H1 (cell line): ENCODE results near the gene RPS28.

ENCODE experiments used
- EZH2 ChIP-seq: fragments of 200-600 bp; sonication (generic); IDR thresholded peaks from 2 replicates; pipeline ENCODE4 v1.7.1; 2012; ENCODE audit warnings: low read depth, mild to moderate bottlenecking, moderate library complexity, low read length, inconsistent platforms; ENCODE audit not compliant: severe bottlenecking
- JUN ChIP-seq: IDR thresholded peaks from 2 replicates; pipeline ENCODE4 v1.6.1; 2011; ENCODE audit warnings: low read depth, mild to moderate bottlenecking, improper control_type of control experiment, low read length
- KDM1A ChIP-seq: fragments of 200-600, 300-600 bp; sonication (generic); IDR thresholded peaks from 2 replicates; pipeline ENCODE4 v1.7.1; 2016; ENCODE audit warnings: mild to moderate bottlenecking, low read length, borderline replicate concordance
- PHF8 ChIP-seq: fragments of 200-600 bp; sonication (generic); conservative IDR thresholded peaks from 2 replicates; pipeline ENCODE4 v1.7.1; 2012; ENCODE audit warnings: low read depth, mild to moderate bottlenecking, inconsistent platforms, low read length, moderate library complexity
- POLR2A ChIP-seq, 2 experiments: IDR thresholded peaks; 1 replicate in 1 of 2; 2 replicates in 1 of 2; pipeline ENCODE4 v1.6.1; 2011; ENCODE audit warnings: low read depth in 2 of 2, low read length in 2 of 2, mild to moderate bottlenecking in 2 of 2; ENCODE audit errors: control extremely low read depth in 1 of 2
- POLR2AphosphoS5 ChIP-seq: IDR thresholded peaks from 2 replicates; pipeline ENCODE4 v1.6.1; 2011; ENCODE audit warnings: low read depth, low read length
- RAD21 ChIP-seq, 2 experiments: IDR thresholded peaks in 1 of 2; conservative IDR thresholded peaks in 1 of 2; 2 replicates each; pipeline ENCODE4 v1.6.1; 2011; ENCODE audit warnings: low read depth in 2 of 2, low read length in 2 of 2, improper control_type of control experiment in 1 of 2, inconsistent platforms in 1 of 2, mild to moderate bottlenecking in 1 of 2, moderate library complexity in 1 of 2
- TAF1 ChIP-seq: IDR thresholded peaks from 2 replicates; pipeline ENCODE4 v1.6.1; 2011; ENCODE audit warnings: mild to moderate bottlenecking, low read depth, low read length
- TAF7 ChIP-seq: optimal IDR thresholded peaks from 2 replicates; pipeline ENCODE3; 2011; ENCODE audit warnings: low read depth, mild to moderate bottlenecking, inconsistent platforms, low read length, moderate library complexity, borderline replicate concordance
- TF ChIP-seq, protein P1 (sequence below), 3 experiments: IDR thresholded peaks; 1 replicate in 2 of 3; 2 replicates in 1 of 3; pipeline versions ENCODE4 v1.5.1 to v1.6.1; 2011; ENCODE audit warnings: low read length in 3 of 3, mild to moderate bottlenecking in 3 of 3, inconsistent platforms in 2 of 3, low read depth in 1 of 3, moderate library complexity in 1 of 3; ENCODE audit not compliant: insufficient read depth in 1 of 3; ENCODE audit errors: control extremely low read depth in 1 of 3

DNA sequence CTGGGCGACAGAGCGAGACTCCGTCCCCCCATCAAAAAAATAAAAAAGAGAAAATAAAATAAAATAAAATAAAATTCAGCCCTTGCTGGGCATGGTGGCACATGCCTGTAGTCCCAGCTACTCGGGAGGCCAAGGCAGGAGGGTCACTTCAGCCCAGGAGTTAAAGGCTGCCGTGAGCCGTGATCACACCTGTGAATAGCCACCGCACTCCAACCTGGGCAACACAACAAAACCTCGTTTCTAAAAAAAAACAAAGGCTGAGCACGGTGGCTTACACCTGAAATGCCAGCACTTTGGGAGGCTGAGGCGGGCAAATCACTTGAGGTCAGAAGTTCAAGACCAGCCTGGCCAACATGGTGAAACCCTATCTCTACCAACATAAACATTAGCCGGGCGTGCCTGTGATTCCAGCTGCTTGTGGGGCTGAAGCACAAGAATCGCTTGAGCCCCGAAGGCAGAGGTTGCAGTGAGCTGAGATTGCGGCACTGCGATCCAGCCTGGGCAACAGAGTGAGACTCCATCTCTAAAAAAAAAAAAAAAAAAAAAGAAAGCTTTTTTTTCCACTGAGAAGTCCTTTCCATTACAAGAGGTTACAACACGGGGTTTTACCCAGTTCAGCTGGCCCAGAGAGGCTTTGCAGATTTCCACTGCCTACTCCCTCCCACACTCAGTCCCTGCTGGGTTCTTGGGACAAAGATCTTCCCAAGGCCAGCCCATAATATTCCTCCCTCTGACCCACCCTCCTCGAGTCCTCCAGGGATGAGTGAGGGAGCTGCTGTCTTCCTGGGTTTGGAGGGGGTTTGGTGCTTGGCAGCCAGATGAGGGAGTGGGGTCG, 49.1 kb downstream of the RPS28 start:
- TF ChIP-seq, protein P1, sequence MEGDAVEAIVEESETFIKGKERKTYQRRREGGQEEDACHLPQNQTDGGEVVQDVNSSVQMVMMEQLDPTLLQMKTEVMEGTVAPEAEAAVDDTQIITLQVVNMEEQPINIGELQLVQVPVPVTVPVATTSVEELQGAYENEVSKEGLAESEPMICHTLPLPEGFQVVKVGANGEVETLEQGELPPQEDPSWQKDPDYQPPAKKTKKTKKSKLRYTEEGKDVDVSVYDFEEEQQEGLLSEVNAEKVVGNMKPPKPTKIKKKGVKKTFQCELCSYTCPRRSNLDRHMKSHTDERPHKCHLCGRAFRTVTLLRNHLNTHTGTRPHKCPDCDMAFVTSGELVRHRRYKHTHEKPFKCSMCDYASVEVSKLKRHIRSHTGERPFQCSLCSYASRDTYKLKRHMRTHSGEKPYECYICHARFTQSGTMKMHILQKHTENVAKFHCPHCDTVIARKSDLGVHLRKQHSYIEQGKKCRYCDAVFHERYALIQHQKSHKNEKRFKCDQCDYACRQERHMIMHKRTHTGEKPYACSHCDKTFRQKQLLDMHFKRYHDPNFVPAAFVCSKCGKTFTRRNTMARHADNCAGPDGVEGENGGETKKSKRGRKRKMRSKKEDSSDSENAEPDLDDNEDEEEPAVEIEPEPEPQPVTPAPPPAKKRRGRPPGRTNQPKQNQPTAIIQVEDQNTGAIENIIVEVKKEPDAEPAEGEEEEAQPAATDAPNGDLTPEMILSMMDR (IDR thresholded peaks at IDR 0.05; ENCODE audit: control extremely low read depth in 1 of 3, insufficient read depth in 1 of 3, low read depth in 1 of 3, low read length in 3 of 3): no peak
- TF ChIP-seq POLR2AphosphoS5 (no peak), EZH2 (no peak), POLR2A (IDR thresholded peaks at IDR 0.05; ENCODE audit: control extremely low read depth in 1 of 2, low read depth in 2 of 2, low read length in 2 of 2) (no peak), TAF1 (no peak), KDM1A (no peak), RAD21 (IDR thresholded peaks at IDR 0.05 in 1 of 2, conservative IDR thresholded peaks at IDR 0.05 in 1 of 2; ENCODE audit: low read depth in 2 of 2, low read length in 2 of 2) (no peak), TAF7 (no peak), JUN (no peak), PHF8 (no peak)
